Activated CD8-positive, alpha-beta T cell treated with anti-CD3 and anti-CD28 coated beads, Interleukin-2, amount 10 ng/mL, durations not matched to agents 7 days and 5 days (primary cell): ENCODE data around the gene BBS4. TPM values are rescaled to one million over a fixed set of nuclear protein-coding genes. Genes with fewer than 3 reads are reported as not detected.
"Not testable (repeated sequence)": the region's sequence is repeated elsewhere in the genome, so short reads cannot be mapped to it uniquely, and the experiment has no call there.

ENCODE experiments used
- ATAC-seq: fragments of 150-1000 bp; cut with Tn5 transposase; one replicate; pipeline ENCODE4 v1.10.0; 2021; ENCODE audit warnings: moderate library complexity
- CTCF ChIA-PET: fragments of 350-600 bp; sonication (Branson Sonifier 250); formaldehyde crosslinking; loops from one replicate; lab custom pipeline; 2021; ENCODE audit warnings: antibody characterized with exemption; lab: Charles Lee
- POLR2A ChIA-PET: fragments of 350-600 bp; sonication (Branson Sonifier 250); formaldehyde crosslinking; loops from one replicate; lab custom pipeline; 2021; ENCODE audit warnings: antibody characterized with exemption; lab: Charles Lee
- DNase-seq: peaks from one replicate; pipeline ENCODE4 v3.0.0-alpha.2; 2020
- H3K27ac Mint-ChIP-seq: one replicate; pipeline ENCODE4 v1.8.0; 2021; ENCODE audit warnings: mild to moderate bottlenecking, mixed read lengths
- H3K27me3 Mint-ChIP-seq: one replicate; pipeline ENCODE4 v1.8.0; 2021; ENCODE audit warnings: low read depth, mixed read lengths
- H3K36me3 Mint-ChIP-seq: one replicate; pipeline ENCODE4 v1.8.0; 2021; ENCODE audit warnings: low read depth, mixed read lengths
- H3K4me1 Mint-ChIP-seq: one replicate; pipeline ENCODE4 v1.8.0; 2021; ENCODE audit warnings: low read depth, mixed read lengths
- H3K4me3 Mint-ChIP-seq: one replicate; pipeline ENCODE4 v1.8.0; 2021; ENCODE audit warnings: mild to moderate bottlenecking, mixed read lengths
- H3K9me3 Mint-ChIP-seq: one replicate; pipeline ENCODE4 v1.8.0; 2022; ENCODE audit warnings: mixed read lengths; ENCODE audit not compliant: insufficient read depth
- total RNA-seq, 2 experiments: library from RNA; stranded (reverse); gene quantifications; one replicate each; pipeline ENCODE4 v1.2.3, GENCODE V29; 2021

Gene BBS4, protein sequence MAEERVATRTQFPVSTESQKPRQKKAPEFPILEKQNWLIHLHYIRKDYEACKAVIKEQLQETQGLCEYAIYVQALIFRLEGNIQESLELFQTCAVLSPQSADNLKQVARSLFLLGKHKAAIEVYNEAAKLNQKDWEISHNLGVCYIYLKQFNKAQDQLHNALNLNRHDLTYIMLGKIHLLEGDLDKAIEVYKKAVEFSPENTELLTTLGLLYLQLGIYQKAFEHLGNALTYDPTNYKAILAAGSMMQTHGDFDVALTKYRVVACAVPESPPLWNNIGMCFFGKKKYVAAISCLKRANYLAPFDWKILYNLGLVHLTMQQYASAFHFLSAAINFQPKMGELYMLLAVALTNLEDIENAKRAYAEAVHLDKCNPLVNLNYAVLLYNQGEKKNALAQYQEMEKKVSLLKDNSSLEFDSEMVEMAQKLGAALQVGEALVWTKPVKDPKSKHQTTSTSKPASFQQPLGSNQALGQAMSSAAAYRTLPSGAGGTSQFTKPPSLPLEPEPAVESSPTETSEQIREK
- total RNA-seq = 10 to 100 TPM in 1 of 2 experiments, 1 to 10 TPM in 1; 9.2 to 11.6 TPM

DNA sequence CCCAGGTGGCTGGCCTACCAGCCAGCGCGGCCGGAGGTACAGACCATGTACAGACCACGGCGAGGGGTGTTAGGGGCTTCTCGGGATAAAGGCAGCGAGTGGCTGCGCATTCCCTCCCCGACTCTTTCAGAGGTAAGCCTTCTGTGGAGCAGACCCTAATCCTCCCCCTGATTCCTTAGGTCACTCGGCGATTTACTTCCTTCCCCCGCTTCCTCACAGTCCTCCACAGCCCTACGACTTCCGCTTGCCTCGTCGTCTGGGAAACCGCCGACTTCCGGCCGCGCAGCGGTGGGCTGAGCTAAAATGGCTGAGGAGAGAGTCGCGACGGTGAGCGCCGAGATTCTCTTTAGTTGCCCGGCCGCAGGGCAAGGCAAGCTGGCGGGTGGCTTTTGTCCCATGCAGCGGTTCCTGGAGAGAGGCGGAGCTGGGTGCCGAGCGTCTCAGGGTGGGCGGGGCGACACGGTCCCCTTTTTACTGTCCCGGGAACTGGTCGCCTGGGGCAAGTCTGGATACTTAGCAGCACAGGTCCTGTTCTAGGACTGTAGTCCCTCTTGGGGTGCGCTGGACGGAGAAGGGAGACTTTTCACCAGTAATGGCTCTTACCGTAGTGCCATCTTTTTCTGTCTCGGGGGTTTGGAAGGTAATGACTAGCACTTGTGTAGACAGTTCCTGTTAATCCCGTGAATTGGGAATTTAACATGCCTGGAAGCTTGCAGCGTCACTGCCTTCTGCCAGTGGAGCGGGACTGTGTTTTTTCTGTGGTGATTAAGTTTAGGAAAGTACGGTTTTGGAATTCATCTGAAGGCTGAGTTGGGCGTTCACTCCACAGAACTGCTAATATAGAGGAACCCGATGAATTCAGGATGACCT is at the start of gene BBS4, which contains the start of gene HIGD2B:
TSS of gene BBS4 (plus strand) at position 283 of the 870 bp plus-strand sequence. CDS start at position 304, 21 bp downstream.
TSS of gene HIGD2B (minus strand) at position 258 of the 870 bp plus-strand sequence. CDS start 9,808 bp downstream, outside the sequence.
- ChIA-PET POLR2A (interaction anchor here (0.7 to 1.3 kb wide), 4 partner anchors 53 to 313 kb away, joined by 3 to 5 read pairs (median 3); partner anchors contain the start of gene HEXA), CTCF (interaction anchor here (0.9 to 2.7 kb wide), 8 partner anchors 13 to 459 kb away, joined by 4 to 10 read pairs (median 5); no protein-coding TSS in a partner anchor)
- H3K4me1 Mint-ChIP-seq = peaks cover 16% of the 10 kb centered on the region
- H3K9me3 Mint-ChIP-seq = no peaks in the 10 kb centered on the region
- H3K27ac Mint-ChIP-seq = peak within 1 kb of the TSS; percentile 92
- peak; percentile 95 for ATAC-seq
- peak within 1 kb of the TSS; percentile 90 for H3K4me3 Mint-ChIP-seq
- H3K27me3 Mint-ChIP-seq = peaks cover under 1% of the 10 kb centered on the region
- no peaks in the 10 kb centered on the region for H3K36me3 Mint-ChIP-seq
- DNase-seq = peak; percentile 93

- CTCF ChIA-PET, H3K9me3 Mint-ChIP-seq: not testable (repeated sequence)
- H3K4me3 Mint-ChIP-seq = peak overlapping the region; percentile 46
Measured at GRCh38 chr15:72636519-72637282, 49.3 kb upstream of the BBS4 start.

DNA sequence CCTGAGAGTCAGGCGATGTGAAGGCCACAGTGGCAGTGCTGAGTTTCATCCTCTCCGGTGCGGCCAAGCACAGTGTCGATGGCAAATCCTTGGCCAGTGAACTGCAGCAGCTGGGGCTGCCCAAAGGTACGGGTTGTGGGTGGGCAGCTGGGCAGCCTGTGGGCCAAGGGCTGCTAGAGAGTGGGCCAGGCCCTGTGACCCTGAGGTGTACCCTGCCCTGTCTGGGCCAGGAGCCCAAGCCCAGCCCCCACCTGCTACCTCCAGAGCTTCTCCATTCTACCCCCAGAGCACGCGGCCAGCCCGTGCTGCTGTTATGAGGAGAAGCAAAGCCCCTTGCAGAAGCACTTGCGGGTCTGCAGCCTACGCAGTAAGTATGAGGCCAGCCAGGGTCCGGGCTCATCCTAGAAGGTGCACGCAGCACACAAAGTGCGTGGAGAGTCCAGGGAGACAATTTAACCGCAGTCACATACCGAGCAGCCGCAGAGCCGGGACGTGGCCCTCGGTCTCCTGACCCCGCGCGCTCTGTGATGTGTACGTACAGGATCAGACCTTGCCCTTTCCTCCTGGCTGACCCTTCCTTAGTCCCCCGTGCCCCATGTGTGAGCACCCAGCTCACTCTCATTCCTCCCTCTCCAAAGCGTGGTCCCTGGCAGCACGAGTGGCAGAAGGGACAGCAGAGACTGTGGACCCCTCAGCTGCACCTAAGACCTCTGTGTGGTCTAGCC is 46.1 kb upstream of the BBS4 start:
- H3K4me3 Mint-ChIP-seq, ATAC-seq, H3K4me1 Mint-ChIP-seq, POLR2A ChIA-PET, CTCF ChIA-PET, H3K9me3 Mint-ChIP-seq, H3K27me3 Mint-ChIP-seq, H3K27ac Mint-ChIP-seq, DNase-seq, H3K36me3 Mint-ChIP-seq: not testable (repeated sequence)

More at GRCh38 chr15:72636519-72637282, 49.3 kb upstream of the BBS4 start:
- H3K27ac Mint-ChIP-seq, H3K27me3 Mint-ChIP-seq, H3K4me1 Mint-ChIP-seq, POLR2A ChIA-PET, H3K36me3 Mint-ChIP-seq: not testable (repeated sequence)
- peak; percentile 80 for ATAC-seq
- peak; percentile 82 for DNase-seq

- H3K36me3 Mint-ChIP-seq, H3K4me1 Mint-ChIP-seq, DNase-seq, POLR2A ChIA-PET, CTCF ChIA-PET, H3K27ac Mint-ChIP-seq, H3K9me3 Mint-ChIP-seq, H3K27me3 Mint-ChIP-seq, H3K4me3 Mint-ChIP-seq, ATAC-seq: not testable (repeated sequence)
Measured at GRCh38 chr15:72642271-72642670, 43.7 kb upstream of the BBS4 start.

GRCh38 chr15:72648631-72649253 is 37.3 kb upstream of the BBS4 start:
- H3K27ac Mint-ChIP-seq, POLR2A ChIA-PET, H3K4me1 Mint-ChIP-seq, DNase-seq, H3K4me3 Mint-ChIP-seq, H3K36me3 Mint-ChIP-seq, CTCF ChIA-PET, H3K9me3 Mint-ChIP-seq, ATAC-seq, H3K27me3 Mint-ChIP-seq: not testable (repeated sequence)

DNA sequence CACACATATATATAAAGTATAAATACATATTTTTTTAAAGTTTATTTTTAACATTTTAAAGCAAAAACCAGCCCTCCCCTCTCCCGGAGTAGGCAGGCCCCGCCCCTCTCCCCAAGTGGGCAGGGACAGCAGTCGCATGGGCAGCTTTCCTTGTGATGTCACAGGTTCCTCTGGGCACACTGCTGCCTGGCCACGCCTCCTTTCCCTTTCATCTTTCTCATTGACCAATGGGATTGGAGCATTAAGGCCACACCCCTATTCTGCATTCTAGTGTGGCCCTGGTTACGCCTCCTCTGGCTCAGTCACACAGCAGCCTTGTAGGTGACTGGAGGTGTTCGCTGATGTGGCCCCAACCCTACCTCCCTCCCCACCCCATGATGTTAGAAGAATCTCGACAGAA is 31.6 kb upstream of the BBS4 start, which contains the start of gene GOLGA6B:
TSS of gene GOLGA6B (plus strand) at position 301 of the 400 bp plus-strand sequence. CDS start at position 342, 41 bp downstream.
- H3K27me3 Mint-ChIP-seq, H3K4me1 Mint-ChIP-seq, POLR2A ChIA-PET, H3K9me3 Mint-ChIP-seq, ATAC-seq, H3K4me3 Mint-ChIP-seq, H3K27ac Mint-ChIP-seq, H3K36me3 Mint-ChIP-seq, CTCF ChIA-PET, DNase-seq: not testable (repeated sequence)

DNA sequence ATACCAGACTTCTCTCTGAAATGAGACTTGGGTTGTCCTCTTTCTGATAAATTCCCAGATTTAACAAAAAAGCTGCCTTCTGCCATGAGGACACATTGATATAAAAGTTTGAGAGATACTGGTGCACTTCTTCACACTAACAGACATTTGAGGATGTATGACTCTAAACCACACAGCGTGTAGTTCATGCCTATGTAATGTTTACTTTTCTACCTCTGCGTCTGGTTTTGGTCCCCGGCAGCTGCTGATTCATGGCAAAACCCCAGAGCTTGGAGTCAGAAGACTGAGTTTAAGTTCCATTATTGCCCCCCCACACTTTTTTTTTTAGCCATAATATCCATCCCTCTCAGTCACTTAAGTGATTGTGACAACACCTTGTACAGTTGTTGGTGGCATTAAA is 30.0 kb upstream of the BBS4 start:
- POLR2A ChIA-PET, H3K4me3 Mint-ChIP-seq, H3K9me3 Mint-ChIP-seq, DNase-seq, CTCF ChIA-PET, H3K36me3 Mint-ChIP-seq, H3K27me3 Mint-ChIP-seq, ATAC-seq, H3K27ac Mint-ChIP-seq, H3K4me1 Mint-ChIP-seq: not testable (repeated sequence)

DNA sequence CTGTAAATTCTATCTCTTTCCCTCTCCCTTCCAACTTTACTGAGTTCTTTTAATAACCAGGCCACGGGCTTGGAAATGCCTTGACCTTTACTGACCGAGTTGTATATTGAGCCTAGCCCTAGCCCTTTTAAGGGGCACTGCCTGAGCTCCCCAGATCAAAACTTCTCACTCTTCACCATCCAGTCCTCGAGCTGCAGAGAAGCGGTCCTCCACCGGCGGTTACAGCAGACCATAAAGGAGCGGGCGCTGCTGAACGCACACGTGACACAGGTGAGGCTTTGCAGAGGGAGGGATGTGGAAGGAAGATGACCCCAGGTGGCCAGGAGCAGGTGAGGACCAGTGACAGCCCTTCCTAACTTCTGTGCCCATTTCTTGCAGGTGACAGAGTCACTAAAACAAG is 24.9 kb upstream of the BBS4 start:
- POLR2A ChIA-PET, H3K27ac Mint-ChIP-seq, H3K36me3 Mint-ChIP-seq, H3K9me3 Mint-ChIP-seq, H3K27me3 Mint-ChIP-seq, CTCF ChIA-PET, H3K4me1 Mint-ChIP-seq, H3K4me3 Mint-ChIP-seq, ATAC-seq, DNase-seq: not testable (repeated sequence)

DNA sequence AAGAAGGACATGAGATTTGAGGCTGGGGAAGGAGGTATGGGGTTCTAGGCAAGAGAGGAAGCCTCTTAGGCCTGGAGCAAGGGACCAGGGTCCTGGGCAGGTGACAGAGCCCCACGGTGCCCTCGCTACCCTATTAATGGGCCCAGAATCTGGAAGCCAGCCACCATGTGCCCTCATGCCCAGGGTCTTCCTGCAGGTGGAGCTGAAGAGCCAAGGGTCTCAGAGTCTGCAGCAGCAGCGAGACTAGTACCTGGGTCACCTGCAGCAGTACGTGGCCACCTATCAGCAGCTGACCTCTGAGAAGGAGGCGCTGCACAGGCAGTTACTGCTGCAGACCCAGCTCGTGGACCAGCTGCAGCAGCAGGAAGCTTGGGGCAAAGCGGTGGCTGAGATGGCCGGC is 22.1 kb upstream of the BBS4 start:
- H3K27ac Mint-ChIP-seq, ATAC-seq, H3K9me3 Mint-ChIP-seq, H3K27me3 Mint-ChIP-seq, H3K4me3 Mint-ChIP-seq, CTCF ChIA-PET, POLR2A ChIA-PET, DNase-seq, H3K36me3 Mint-ChIP-seq, H3K4me1 Mint-ChIP-seq: not testable (repeated sequence)

- ATAC-seq, POLR2A ChIA-PET, CTCF ChIA-PET, DNase-seq, H3K27me3 Mint-ChIP-seq, H3K27ac Mint-ChIP-seq, H3K4me3 Mint-ChIP-seq, H3K9me3 Mint-ChIP-seq, H3K4me1 Mint-ChIP-seq, H3K36me3 Mint-ChIP-seq: not testable (repeated sequence)
Measured at GRCh38 chr15:72665706-72666105, 20.3 kb upstream of the BBS4 start.
